Endothelial cell of umbilical vein (primary cell): ENCODE data around the gene SLCO3A1.

Experiments
- EZH2 ChIP-seq: IDR thresholded peaks from 2 replicates; pipeline ENCODE4 v1.6.1; 2012; ENCODE audit warnings: borderline replicate concordance, low read depth, mild to moderate bottlenecking, moderate library complexity, low read length, inconsistent platforms; ENCODE audit not compliant: severe bottlenecking
- FOS ChIP-seq: IDR thresholded peaks from 2 replicates; pipeline ENCODE4 v1.6.1; 2011; ENCODE audit warnings: mild to moderate bottlenecking, low read length, moderate library complexity, borderline replicate concordance; ENCODE audit not compliant: insufficient read depth
- POLR2A ChIP-seq: IDR thresholded peaks from 2 replicates; pipeline ENCODE4 v1.6.1; 2012; ENCODE audit warnings: low read depth, mild to moderate bottlenecking, control low read depth, low read length
- POLR2AphosphoS5 ChIP-seq: IDR thresholded peaks from 2 replicates; pipeline ENCODE4 v1.6.1; 2012; ENCODE audit warnings: low read depth, mild to moderate bottlenecking, control low read depth, low read length, moderate library complexity; ENCODE audit not compliant: insufficient read depth
- TF ChIP-seq, protein P1 (sequence below), 2 donors: IDR thresholded peaks; 1 replicate in 1 of 2; 2 replicates in 1 of 2; pipeline ENCODE4 v1.5.1; 2011; ENCODE audit warnings: low read length in 2 of 2, mild to moderate bottlenecking in 2 of 2, moderate library complexity in 2 of 2, control low read depth in 1 of 2, inconsistent platforms in 1 of 2, low read depth in 1 of 2; ENCODE audit not compliant: insufficient read depth in 1 of 2; ENCODE audit errors: extremely low read depth in 1 of 2

DNA sequence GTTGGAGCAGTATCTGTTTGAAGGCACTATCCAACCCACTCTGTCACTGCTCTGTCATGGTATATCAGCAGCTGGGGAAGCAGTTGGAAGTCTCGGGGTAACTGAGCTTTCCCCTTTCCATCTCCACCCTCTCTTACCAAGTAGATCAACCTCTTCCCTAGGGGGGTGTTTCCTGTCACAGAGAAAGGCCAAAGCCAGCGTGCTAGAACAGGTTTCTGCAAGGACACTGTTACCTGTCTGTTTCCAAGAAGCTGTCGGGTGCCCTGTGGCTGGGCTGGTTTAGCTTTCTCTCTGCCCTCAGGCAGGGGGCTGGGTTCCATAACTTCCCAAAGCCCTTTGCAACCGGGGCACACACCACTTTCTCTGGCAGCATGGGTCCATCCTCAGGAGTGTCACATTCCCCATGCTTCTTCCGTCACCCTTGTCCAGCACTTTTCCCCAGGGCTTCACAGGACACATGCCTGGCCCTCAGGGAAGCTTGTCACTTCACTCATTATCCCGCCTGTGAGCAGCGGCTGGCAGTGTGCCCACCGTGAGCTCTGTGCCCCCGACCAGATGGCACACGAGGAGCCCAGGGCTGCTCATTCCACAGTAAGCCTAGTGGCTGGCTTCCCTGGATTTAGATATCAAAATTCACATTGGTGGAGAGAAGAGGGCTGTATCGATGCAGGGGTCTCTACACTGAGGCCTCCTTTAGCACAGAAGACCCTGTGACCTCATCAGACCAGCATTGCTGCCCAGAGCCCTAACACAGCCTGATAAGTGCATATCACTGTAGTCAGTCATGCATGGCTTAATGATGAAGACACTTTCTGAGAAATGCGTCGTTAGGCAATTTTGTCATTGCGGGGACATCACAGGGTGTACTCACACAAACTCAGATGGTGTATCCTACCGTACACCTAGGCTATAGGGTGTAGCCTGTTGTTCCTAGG is 205.8 kb downstream of the SLCO3A1 start:
- TF ChIP-seq, protein P1, sequence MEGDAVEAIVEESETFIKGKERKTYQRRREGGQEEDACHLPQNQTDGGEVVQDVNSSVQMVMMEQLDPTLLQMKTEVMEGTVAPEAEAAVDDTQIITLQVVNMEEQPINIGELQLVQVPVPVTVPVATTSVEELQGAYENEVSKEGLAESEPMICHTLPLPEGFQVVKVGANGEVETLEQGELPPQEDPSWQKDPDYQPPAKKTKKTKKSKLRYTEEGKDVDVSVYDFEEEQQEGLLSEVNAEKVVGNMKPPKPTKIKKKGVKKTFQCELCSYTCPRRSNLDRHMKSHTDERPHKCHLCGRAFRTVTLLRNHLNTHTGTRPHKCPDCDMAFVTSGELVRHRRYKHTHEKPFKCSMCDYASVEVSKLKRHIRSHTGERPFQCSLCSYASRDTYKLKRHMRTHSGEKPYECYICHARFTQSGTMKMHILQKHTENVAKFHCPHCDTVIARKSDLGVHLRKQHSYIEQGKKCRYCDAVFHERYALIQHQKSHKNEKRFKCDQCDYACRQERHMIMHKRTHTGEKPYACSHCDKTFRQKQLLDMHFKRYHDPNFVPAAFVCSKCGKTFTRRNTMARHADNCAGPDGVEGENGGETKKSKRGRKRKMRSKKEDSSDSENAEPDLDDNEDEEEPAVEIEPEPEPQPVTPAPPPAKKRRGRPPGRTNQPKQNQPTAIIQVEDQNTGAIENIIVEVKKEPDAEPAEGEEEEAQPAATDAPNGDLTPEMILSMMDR (IDR thresholded peaks at IDR 0.05; ENCODE audit: extremely low read depth in 1 of 2, insufficient read depth in 1 of 2, low read depth in 1 of 2, low read length in 2 of 2) = no peak
- TF ChIP-seq POLR2AphosphoS5 (no peak), EZH2 (no peak), POLR2A (no peak), FOS (no peak)
